Gastrocnemius medialis (tissue), 4 donors: ENCODE results near the gene TM4SF1.

Source experiments
- CTCF ChIP-seq, 5 experiments: fragments of 450-650 bp in 3 of 5; fragments of 200-600 bp in 2 of 5; sonication (generic) in 2 of 5; IDR thresholded peaks in 4 of 5; conservative IDR thresholded peaks in 1 of 5; 1 replicate in 4 of 5; 2 replicates in 1 of 5; pipeline ENCODE4 v1.5.1; 2016 to 2019; ENCODE audit warnings: antibody characterized with exemption in 5 of 5, mild to moderate bottlenecking in 3 of 5, moderate library complexity in 3 of 5
- POLR2A ChIP-seq, 2 donors: fragments of 450-650 bp; IDR thresholded peaks; one replicate each; pipeline ENCODE4 v1.6.1; 2017; ENCODE audit warnings: antibody characterized with exemption in 2 of 2, mild to moderate bottlenecking in 2 of 2, moderate library complexity in 2 of 2

GRCh38 chr3:149388001-149388440 lies 10.6 kb upstream of the TM4SF1 start:
- no peak for TF ChIP-seq CTCF (IDR thresholded peaks at IDR 0.05 in 4 of 5, conservative IDR thresholded peaks at IDR 0.05 in 1 of 5)
- TF ChIP-seq POLR2A (IDR thresholded peaks at IDR 0.05), result no peak
